Skeletal muscle cell (primary cell): ENCODE data around the gene CACNB4.

ENCODE experiments used
- DNase-seq: peaks from one replicate; pipeline ENCODE4 v3.0.0-alpha.2; 2010; ENCODE audit warnings: low read depth
- H3K4me3 ChIP-seq: 2 replicates; pipeline ENCODE4 v1.5.1; 2011; ENCODE audit warnings: low read depth, mild to moderate bottlenecking, control low read depth, low read length, moderate library complexity

Gene CACNB4

GRCh38 chr2:151987484-151987883 is 111.4 kb downstream of the CACNB4 start:
- H3K4me3 ChIP-seq = no peak overlapping the region
- no peak for DNase-seq

GRCh38 chr2:151984424-151985083 is 114.3 kb downstream of the CACNB4 start:
- no peak for DNase-seq
- H3K4me3 ChIP-seq = no peak overlapping the region

GRCh38 chr2:151983221-151983620 is 115.6 kb downstream of the CACNB4 start:
- no peak overlapping the region for H3K4me3 ChIP-seq
- no peak for DNase-seq

GRCh38 chr2:151981886-151982285 is 117.0 kb downstream of the CACNB4 start:
- no peak overlapping the region for H3K4me3 ChIP-seq
- DNase-seq = no peak

- DNase-seq = no peak
- H3K4me3 ChIP-seq = no peak overlapping the region
These were observed 119.2 kb downstream of the CACNB4 start for GRCh38 chr2:151979694-151980093.

- DNase-seq = no peak
- H3K4me3 ChIP-seq = no peak overlapping the region
These were observed 120.1 kb downstream of the CACNB4 start for GRCh38 chr2:151978709-151979108.

GRCh38 chr2:151977631-151978030 is 121.2 kb downstream of the CACNB4 start:
- no peak overlapping the region for H3K4me3 ChIP-seq
- no peak for DNase-seq

GRCh38 chr2:151976945-151977353 is 121.9 kb downstream of the CACNB4 start:
- DNase-seq = no peak
- no peak overlapping the region for H3K4me3 ChIP-seq

GRCh38 chr2:151975460-151976414 is 123.1 kb downstream of the CACNB4 start:
- no peak for DNase-seq
- no peak overlapping the region for H3K4me3 ChIP-seq

GRCh38 chr2:151974988-151975387 is 123.9 kb downstream of the CACNB4 start:
- no peak for DNase-seq
- H3K4me3 ChIP-seq = no peak overlapping the region

GRCh38 chr2:151973901-151974199 is 125.0 kb downstream of the CACNB4 start:
- no peak for DNase-seq
- H3K4me3 ChIP-seq = no peak overlapping the region

GRCh38 chr2:151973013-151973900 is 125.6 kb downstream of the CACNB4 start:
- no peak overlapping the region for H3K4me3 ChIP-seq
- no peak for DNase-seq

GRCh38 chr2:151972241-151973012 is 126.4 kb downstream of the CACNB4 start:
- DNase-seq = no peak
- H3K4me3 ChIP-seq = no peak overlapping the region

GRCh38 chr2:151971301-151972051 is 127.4 kb downstream of the CACNB4 start:
- DNase-seq = no peak
- no peak overlapping the region for H3K4me3 ChIP-seq

GRCh38 chr2:151968770-151969470 is 129.9 kb downstream of the CACNB4 start:
- H3K4me3 ChIP-seq = no peak overlapping the region
- DNase-seq = no peak

GRCh38 chr2:151967829-151968722 is 130.8 kb downstream of the CACNB4 start:
- H3K4me3 ChIP-seq = no peak overlapping the region
- DNase-seq = no peak

- no peak for DNase-seq
- H3K4me3 ChIP-seq = no peak overlapping the region
These were observed 133.0 kb downstream of the CACNB4 start for GRCh38 chr2:151965884-151966283.
